Heart left ventricle (tissue), 16 donors: Measurements from ENCODE around the gene NID2. TPM values are rescaled to one million over a fixed set of nuclear protein-coding genes. Genes with fewer than 3 reads are reported as not detected.

Experiments used
- ATAC-seq, 4 donors: fragments of 200-7000 bp; cut with Tn5 transposase; one replicate each; pipeline ENCODE4 v1.9.1; 2020 to 2022; ENCODE audit warnings: moderate library complexity in 4 of 4, mild to moderate bottlenecking in 3 of 4, moderate number of reproducible peaks in 1 of 4
- DNase-seq, 5 donors: peaks; one replicate each; pipeline ENCODE4 v3.0.0-alpha.2; 2020
- H3K27ac ChIP-seq, 12 donors: fragments of 200-600 bp; sonication (generic) in 4 of 12; one replicate each; pipeline versions ENCODE4 v1.5.0 to v1.8.0; 2016 to 2022; ENCODE audit warnings: mild to moderate bottlenecking in 2 of 12
- H3K27me3 ChIP-seq, 9 donors: fragments of 200-600 bp; sonication (generic) in 2 of 9; one replicate each; pipeline versions ENCODE4 v1.5.1 to v1.8.0; 2016 to 2022; ENCODE audit warnings: mild to moderate bottlenecking in 3 of 9
- H3K36me3 ChIP-seq, 9 donors: fragments of 200-600 bp; sonication (generic) in 2 of 9; one replicate each; pipeline versions ENCODE4 v1.5.0 to v1.8.0; 2018 to 2022; ENCODE audit warnings: mild to moderate bottlenecking in 2 of 9
- H3K4me1 ChIP-seq, 12 donors: fragments of 200-600 bp; sonication (generic) in 4 of 12; one replicate each; pipeline versions ENCODE4 v1.5.0 to v1.8.0; 2016 to 2022; ENCODE audit warnings: mild to moderate bottlenecking in 3 of 12
- H3K4me3 ChIP-seq, 12 donors: fragments of 200-600 bp; sonication (generic) in 4 of 12; one replicate each; pipeline versions ENCODE4 v1.5.0 to v1.8.0; 2017 to 2022; ENCODE audit warnings: mild to moderate bottlenecking in 9 of 12, moderate library complexity in 4 of 12
- H3K9me3 ChIP-seq, 12 donors: fragments of 200-600 bp; sonication (generic) in 4 of 12; one replicate each; pipeline versions ENCODE4 v1.5.0 to v1.8.0; 2016 to 2022; ENCODE audit warnings: mild to moderate bottlenecking in 1 of 12
- CTCF ChIP-seq, 12 donors: fragments of 200-600 bp; sonication (generic) in 4 of 12; IDR thresholded peaks; one replicate each; pipeline versions ENCODE4 v1.5.0 to v1.8.0; 2018 to 2022; ENCODE audit warnings: antibody characterized with exemption in 12 of 12, mild to moderate bottlenecking in 5 of 12
- POLR2A ChIP-seq, 2 donors: fragments of 450-650 bp; IDR thresholded peaks; one replicate each; pipeline ENCODE4 v1.6.1; 2017; ENCODE audit warnings: antibody characterized with exemption in 2 of 2, mild to moderate bottlenecking in 2 of 2, moderate library complexity in 2 of 2
- WGBS, 4 donors: extraction: QIAGEN DNeasy Blood & Tissue Kit in 2 of 4; methylation state at CpG; one replicate each; pipeline versions ENCODE4 v1.1.5 to v1.1.7; 2013 to 2018; 5-methylcytosine and 5-hydroxymethylcytosine counted together
- intact Hi-C, 10 donors: fragments of 100-400 bp; cut with DNase I; formaldehyde crosslinking; loops; one replicate each; pipeline versions ENCODE4 v1.11.1 to v1.14.2; 2022
- polyA plus RNA-seq, 2 donors: library from polyadenylated mRNA; stranded (reverse); fragments of 200-250 nt; gene quantifications; one replicate each; pipeline ENCODE4 v1.2.3, GENCODE V29; 2013
- total RNA-seq, 9 donors: library from RNA; depleted of rRNA in 2 of 9; stranded (reverse); fragments of >200 nt in 2 of 9; fragmentation: NEBNext Ultra II Directional in 3 of 9; extraction: Animal tissue kit (Norgen Biotek cat#: 25700) in 3 of 9; gene quantifications; one replicate each; pipeline versions ENCODE4 v1.1.0 to v1.2.4, GENCODE V29; 2016 to 2023
- donor health status: ischemic (EF 13 %, LVEDD 7.1; RV severe dilation, severe dysfunction).
- donor health status: healthy with polysubstance abuse.
- donor health status: DM: no; HTN: yes; CAD: no.
- donor health status: DM: no; HTN: no; CAD: no.
- donor health status: ischemic (EF 25% LVEDD 6.9; RV normal size, moderate dysfunction).
- donor health status: ischemic (EF 25% LVEDD 5.7; RV mildly dilated, moderate dysfunction).
- donor health status: healthy.
- donor health status: DM: yes; HTN: yes; CAD: no.
- donor health status: ischemic (EF 35%, LVEDD 5.7; RV mildly dilated, moderate dysfunction).
- donor health status: nonischemic (EF 11% LVEDD 7.7; RV severe dilation, severe dysfunction).
- donor health status: DM: yes; HTN: yes; CAD: no.
- donor health status: PGD.
- donor health status: ischemic (EF 29% LVEDD 5.4; RV normal size, mild dysfunction).
- donor health status: nonischemic (EF 23%, LVEDD 6.1; RV moderate dilation, normal function).

The NID2 gene
- total and polyA plus RNA-seq, 11 donors, result 17.3 to 77.4 (median 40.6) TPM

DNA sequence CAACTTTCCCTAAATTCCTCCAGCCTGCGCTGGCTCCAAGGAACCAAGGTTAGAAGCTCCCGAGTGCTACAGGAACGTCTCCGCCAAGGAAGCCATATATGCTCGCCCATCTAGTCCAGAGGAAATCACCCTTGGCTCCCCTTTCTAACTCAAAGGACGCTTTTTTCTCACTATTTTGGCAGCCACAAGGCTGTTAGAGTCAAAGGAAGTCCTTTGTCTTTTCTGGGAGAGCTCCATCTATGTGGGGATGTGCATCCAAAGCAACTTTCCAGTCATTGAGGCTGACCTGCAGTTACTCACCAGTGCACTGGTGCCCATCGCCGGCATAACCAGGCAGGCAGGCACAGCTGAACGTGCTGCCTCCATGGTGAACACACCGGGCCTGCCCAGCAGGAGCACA lies 42.0 kb downstream of the NID2 start:
- H3K36me3 ChIP-seq, result peaks cover 0 to 46% (median 19%) of the 10 kb centered on the region in 9 donors
- intact Hi-C loops, result no loop called here
- DNase-seq, result peak in 1 of 5 donors; percentile 40
- no peaks in the 10 kb centered on the region for H3K9me3 ChIP-seq
- H3K27ac ChIP-seq, result peak overlapping the region in 9 of 12 donors; percentile 6 to 76 (median 63)
- H3K4me3 ChIP-seq, result no peak overlapping the region
- H3K27me3 ChIP-seq, result no peaks in the 10 kb centered on the region
- peak in 1 of 4 donors; percentile 30 for ATAC-seq
- WGBS, 4 donors, result 54 to 61% (median 57%) methylated on average over 8 to 10 of the region's 10 CpGs
- H3K4me1 ChIP-seq, result peaks cover 15 to 80% (median 64%) of the 10 kb centered on the region in 12 donors
- TF ChIP-seq CTCF (IDR thresholded peaks at IDR 0.05), result no peak
- TF ChIP-seq POLR2A (IDR thresholded peaks at IDR 0.05), result no peak

DNA sequence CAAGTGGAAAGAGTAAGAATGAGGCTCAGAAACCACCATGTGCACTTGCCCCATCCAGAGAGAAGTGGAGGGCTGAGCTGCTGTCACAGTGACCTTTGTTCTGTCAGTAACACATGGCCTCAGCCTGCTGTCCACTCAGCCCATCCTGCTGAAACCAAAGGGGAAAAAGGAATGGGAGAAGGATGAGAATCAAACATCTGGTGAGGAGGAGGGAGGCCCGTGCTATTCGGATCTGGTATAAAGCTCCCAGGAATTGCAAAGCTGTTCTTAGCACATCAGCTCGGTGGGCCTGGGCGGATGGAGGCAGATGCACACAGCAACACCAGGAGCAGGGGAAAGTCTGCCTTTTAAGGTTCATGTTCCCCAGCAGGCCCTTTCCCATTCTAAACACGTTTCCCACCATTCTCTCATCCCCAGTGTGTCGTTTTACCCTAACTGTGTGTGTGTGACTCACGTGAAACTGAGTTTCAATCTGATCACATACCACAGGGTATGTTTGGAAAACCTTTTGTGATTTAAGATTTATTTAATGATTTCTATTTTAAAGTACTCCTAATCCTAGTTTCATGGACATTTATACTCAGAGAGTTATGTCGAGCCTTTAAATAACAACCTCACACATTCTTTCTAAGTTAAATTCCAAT lies 42.7 kb downstream of the NID2 start:
- Histone ChIP-seq H3K27me3 (no peaks in the 10 kb centered on the region), H3K4me1 (peaks cover 19 to 80% (median 67%) of the 10 kb centered on the region in 12 donors), H3K36me3 (peaks cover 0 to 46% (median 19%) of the 10 kb centered on the region in 9 donors), H3K9me3 (no peaks in the 10 kb centered on the region), H3K27ac (peak overlapping the region in 11 of 12 donors; percentile 27 to 76 (median 63)), H3K4me3 (no peak overlapping the region)
- intact Hi-C loops, result no loop called here
- no peak for DNase-seq
- ATAC-seq, result peak in 2 of 4 donors; percentile 9 to 20
- 69 to 79% (median 73%) methylated on average over 8 of the region's 8 CpGs for WGBS, 4 donors
- TF ChIP-seq POLR2A (IDR thresholded peaks at IDR 0.05), result no peak
- no peak for TF ChIP-seq CTCF (IDR thresholded peaks at IDR 0.05)

DNA sequence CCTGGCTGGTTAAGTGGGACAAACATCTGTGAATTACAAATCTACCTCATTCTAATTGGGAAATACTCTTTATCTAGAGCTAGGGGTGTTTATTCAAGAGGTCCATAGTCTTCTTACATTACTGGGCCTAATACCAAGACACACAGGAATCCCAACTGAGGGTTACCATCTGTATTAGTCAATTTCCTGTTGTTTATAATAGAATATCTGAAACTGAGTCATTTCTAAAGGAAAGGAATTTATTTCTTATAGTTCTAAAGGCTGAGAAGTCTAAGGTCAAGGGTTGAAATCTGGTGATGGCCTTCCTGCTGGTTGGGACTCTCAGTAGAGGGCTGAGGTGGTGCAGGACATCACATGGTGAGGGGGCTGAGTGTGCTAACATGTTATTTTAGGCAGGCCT lies 43.5 kb downstream of the NID2 start:
- DNase-seq, result no peak
- peak; percentile 1 to 67 (median 46) for ATAC-seq
- no peaks in the 10 kb centered on the region for H3K27me3 ChIP-seq
- peak overlapping the region in 11 of 12 donors; percentile 27 to 76 (median 63) for H3K27ac ChIP-seq
- no peak overlapping the region for H3K4me3 ChIP-seq
- intact Hi-C loops, result no loop called here
- no peaks in the 10 kb centered on the region for H3K9me3 ChIP-seq
- H3K4me1 ChIP-seq, result peaks cover 19 to 83% (median 71%) of the 10 kb centered on the region in 12 donors
- peaks cover 0 to 45% (median 19%) of the 10 kb centered on the region in 9 donors for H3K36me3 ChIP-seq
- TF ChIP-seq CTCF (IDR thresholded peaks at IDR 0.05), result no peak
- no peak for TF ChIP-seq POLR2A (IDR thresholded peaks at IDR 0.05)

GRCh38 chr14:52023518-52023917 lies 45.3 kb downstream of the NID2 start:
- Histone ChIP-seq H3K27me3 (no peaks in the 10 kb centered on the region), H3K36me3 (peaks cover 0 to 52% (median 25%) of the 10 kb centered on the region in 9 donors), H3K27ac (peak overlapping the region in 9 of 12 donors; percentile 23 to 76 (median 55)), H3K4me1 (peaks cover 19 to 92% (median 75%) of the 10 kb centered on the region in 12 donors), H3K4me3 (no peak overlapping the region), H3K9me3 (no peaks in the 10 kb centered on the region)
- DNase-seq, result peak in 2 of 5 donors; percentile 56 to 61
- intact Hi-C loops, result loop anchor here in 2 of 10 donors (5.0 kb wide), 1 partner anchor 44 kb away; the partner anchor contains the start of gene NID2 (in 2 of the 2)
- WGBS, 4 donors, result 13 to 50% (median 27%) methylated on average over 1 of the region's 1 CpG
- ATAC-seq, result peak; percentile 22 to 66 (median 41)
- no peak for TF ChIP-seq POLR2A (IDR thresholded peaks at IDR 0.05)
- no peak for TF ChIP-seq CTCF (IDR thresholded peaks at IDR 0.05)
